NCI-H748 (cell line): ENCODE measurements around the gene DYSF.

Source experiments
- DNase-seq: peaks from one replicate; lab custom pipeline; 2025; ENCODE audit not compliant: unreplicated experiment; lab: John Stamatoyannopoulos, UW

The DYSF gene

DNA sequence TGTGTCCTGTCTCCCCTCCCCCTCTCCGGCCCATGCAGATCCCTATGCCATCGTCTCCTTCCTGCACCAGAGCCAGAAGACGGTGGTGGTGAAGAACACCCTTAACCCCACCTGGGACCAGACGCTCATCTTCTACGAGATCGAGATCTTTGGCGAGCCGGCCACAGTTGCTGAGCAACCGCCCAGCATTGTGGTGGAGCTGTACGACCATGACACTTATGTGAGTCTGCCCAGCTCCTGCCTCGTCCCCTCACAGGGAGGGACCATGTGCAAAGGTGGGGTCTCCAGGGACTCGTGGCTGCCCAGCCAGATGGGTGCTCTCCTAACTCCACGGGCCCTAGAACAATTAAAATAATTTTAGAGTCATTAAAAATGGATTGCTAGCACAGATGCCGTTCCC is 145.2 kb downstream of the DYSF start:
- DNase-seq = no peak

DNA sequence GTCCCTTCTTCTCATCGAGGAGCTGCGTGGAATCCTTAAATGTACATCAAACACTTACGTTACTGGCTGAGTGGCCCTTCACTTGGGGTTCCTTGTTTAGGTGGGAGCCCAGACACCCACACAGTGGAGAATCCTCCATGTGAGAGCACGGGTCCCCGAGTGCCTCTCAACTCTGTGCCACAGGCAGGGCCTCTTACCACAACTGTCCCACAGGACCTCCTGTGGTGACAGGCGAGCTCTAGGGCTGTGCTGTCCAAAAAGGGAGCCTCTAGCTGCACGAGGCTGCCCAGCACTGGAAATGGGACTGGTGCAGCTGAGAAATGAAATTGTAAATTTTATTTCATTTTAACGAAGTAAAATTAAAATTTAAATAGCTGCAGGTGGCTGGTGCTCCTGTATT is 145.7 kb downstream of the DYSF start:
- no peak for DNase-seq

DNA sequence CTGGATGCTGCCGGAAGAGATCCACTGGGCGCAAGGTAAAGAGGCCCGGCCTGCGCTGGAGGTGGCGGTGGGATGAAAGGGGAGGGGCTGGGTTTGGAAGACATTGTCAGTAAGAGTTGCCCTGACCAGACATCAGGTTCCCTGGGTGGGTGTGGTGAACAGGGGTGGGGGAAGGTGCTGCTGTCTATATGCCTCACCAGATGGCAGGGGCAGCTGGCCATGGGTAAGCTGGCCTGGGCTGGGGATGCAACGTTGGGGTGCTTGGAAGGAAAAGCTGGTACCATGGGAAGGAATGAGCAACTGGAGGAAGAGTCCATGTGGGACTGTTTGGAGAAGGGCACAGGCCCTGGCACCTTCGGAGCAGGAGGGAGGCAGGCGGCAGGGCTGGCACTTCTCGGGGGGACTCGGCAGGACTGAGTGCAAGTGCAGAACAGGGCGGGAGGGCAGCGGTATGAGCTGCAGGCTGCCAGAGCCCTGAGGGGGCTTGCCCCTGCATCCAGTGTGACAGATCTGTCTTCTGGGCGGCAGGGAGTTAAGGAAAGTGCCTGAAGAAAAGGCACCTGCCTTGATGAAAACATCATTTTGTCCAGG is 146.4 kb downstream of the DYSF start:
- no peak for DNase-seq

DNA sequence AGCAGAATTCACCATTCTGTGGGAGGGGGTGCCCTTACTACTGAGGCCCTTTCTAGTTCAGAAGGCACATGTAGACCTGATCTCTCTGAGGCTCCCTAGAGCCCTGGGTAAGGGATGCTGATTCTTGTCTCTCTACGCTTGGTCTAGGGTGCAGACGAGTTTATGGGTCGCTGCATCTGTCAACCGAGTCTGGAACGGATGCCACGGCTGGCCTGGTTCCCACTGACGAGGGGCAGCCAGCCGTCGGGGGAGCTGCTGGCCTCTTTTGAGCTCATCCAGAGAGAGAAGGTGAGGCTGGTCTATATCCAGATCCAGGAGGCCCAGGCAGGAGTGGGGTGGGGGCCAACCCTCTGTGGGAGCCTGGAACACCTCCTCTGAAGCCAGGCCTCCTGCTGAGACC is 147.2 kb downstream of the DYSF start:
- no peak for DNase-seq

DNA sequence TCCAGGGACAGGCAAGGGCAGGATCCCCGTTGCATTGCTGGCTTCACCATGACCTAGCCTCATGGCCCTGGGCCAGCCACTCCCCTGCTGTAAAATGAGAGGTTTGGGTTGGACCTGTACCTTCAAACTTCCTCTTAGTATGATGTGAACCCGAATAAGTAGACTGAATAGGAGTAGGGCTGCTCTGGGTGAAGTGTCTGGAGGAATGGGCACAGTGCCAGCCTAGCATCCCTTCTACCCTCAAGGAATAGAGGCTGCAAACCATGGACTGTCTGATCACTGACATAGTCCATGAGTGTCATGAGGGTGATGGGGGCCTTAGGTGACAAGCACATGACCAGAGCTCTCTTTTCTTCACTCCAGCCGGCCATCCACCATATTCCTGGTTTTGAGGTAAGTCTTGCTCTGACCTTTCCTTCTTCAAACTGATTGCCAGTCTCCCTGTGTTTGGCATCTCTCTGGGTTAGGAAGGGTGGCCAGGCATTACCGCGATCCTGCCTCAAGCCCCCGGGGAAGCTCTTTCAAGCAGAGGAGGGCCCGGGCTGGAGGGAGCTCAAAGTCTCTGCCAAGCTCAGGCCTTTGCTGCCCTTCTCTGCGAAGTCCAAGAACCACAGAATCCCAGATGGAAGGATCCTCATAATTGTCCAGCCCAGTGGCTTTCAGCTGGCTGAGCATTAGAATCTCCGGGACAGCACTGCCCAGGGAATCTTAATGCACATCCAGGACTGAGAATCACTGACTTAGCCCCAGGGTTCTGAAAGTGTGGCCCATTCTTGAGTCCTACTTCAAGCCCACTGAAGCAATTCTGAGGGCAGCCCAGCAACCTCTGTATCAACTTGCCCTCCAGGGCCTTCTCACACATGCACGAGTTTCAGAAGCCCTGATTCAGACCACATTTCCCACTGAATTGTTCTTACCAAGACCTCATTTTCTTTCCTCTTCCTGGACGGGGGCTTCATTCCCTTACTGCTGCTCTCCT is 148.1 kb downstream of the DYSF start:
- DNase-seq = no peak

DNA sequence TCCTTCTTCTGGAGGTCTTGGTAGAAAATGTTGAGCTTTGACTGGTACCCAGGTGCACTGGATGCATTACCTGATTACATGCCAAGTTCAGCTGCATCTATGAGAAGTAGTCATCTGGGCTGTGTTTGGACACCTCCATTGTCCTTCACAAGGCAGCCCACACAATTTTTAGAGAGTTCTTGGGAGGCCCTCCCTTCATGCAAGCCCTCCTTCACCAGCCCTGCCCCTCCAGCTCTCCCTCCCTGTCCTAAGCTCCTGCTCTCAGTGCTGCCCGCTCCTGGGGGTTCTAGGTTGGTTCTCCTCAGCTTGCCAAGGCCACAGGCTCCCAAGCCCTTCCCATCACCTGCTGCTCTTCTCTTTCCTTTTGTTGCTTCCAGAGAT is 148.7 kb downstream of the DYSF start:
- DNase-seq = no peak

DNA sequence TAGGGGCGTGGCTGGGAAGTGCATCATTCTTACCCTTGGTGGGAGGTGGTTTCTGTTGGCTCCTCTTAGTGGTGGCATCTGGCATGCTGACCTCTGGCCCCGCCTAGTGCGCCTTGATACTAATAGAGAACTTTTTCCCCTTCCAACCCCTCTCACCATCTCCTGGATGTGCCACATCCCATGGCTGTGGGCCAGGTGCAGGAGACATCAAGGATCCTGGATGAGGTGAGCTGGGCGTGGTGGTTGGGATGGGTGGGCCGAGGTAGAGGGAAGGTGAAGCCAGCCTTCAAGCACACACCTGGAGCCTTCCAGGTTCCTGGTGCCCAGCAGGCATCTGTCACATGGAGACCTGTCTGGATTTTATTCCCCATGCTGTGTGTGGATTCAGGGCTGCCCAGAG is 149.2 kb downstream of the DYSF start:
- no peak for DNase-seq

DNA sequence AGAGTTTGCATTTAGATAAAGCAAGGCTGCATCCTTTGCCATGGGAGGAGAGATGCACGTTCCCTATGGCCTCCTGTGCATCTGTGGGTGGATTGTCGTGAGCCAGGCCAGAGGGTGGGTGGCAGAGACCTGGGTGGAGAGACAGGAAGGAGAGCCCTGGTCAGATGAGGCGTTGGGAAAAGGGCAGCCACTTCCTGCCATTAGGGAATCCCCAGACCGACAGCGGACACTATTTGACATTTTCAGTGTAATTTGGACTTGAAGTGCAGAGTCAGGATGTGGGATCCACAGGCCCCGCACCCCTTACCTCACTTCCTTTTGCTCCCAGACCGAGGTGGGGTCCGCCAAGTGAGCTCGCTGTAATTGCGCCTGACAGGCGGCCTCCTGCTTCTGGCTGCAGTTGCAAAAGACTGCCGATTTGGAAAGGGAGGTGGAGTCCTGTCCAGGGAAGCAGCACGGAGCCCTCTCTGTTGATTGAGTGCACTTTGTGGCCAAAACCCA is 150.0 kb downstream of the DYSF start:
- no peak for DNase-seq

DNA sequence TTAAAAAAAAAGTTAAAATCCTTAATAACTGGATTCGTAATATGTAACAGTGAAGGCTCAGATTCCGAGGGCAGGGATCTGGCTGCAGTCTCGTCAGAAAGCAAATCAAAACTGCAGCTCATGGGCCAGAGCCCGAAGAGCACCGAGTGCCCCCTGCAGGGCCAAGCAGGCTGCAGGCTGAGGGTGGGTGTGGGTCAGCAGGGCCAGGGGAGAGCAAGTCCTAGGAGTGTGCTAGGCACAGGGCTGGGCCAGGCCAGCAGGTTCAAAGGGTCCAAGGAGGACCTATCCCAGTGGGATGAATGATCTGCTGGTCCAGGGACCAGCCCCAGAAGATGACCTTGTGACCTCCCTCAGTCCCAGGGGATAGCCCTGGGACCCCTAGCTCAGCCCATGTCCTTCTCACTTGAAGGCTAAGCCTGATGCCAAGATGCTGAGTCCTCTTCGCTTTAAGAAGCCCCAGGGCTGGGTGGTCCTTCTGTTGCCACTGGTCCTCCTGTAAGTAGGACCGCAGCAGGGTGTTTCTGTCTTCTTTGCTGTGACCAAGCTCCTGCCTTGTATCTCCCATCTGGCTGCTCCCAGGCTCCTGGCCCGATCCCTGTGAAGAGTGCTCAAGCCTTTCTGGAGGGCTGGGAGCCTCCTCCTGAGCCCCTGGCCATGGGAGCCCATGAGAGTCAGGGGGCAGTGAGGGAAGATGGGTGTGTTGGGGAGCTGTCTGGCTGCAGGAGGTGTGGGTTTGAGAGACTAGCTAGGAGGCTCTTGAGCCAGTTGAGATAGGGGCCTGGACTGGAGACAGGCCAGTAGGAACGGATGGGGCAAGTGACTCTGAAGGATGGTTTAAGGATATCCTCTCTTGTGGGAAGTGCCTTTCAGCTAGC is 150.7 kb downstream of the DYSF start:
- DNase-seq = no peak

DNA sequence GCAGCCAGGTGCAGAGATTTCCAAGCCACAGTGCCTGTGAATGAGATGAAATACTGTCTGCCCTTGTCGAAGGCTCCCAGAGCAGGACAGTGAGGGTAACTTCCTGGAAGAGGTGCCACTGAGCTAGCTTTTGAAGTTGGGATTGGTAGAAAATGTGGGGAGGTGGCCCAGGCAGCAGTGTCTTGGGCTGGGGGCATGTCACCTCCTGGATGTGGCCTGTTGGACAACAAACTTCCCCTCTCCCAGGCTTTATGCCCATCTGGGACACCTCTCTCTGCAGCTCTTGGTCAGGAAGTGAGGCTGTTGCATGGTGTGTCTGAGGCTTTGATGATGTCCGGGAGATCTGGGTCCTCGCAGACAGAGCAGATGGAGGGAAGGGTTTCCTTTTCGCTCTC is 151.4 kb downstream of the DYSF start:
- no peak for DNase-seq

DNA sequence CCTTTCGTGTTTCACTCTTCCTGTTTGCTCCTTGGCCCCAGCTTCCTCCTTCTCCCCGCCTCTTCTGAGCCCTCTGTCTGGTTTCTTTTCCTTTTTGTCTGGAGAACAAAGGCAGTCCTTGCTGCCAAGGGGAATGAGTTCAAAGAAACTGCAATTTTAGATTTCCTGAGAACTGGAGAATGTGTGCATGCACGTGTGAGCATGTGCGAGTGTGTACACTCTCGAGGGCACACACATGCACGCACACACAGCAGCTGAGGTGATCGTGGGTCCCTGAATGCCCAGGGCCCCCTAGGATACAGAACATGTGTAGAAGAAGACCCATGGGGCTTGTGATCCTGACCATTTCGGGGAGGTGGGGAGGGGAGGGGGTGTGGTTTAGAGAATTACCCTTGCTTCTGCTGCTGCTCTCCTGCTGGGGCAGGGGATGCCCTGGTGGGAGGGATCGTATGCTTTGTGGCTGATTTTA is 151.8 kb downstream of the DYSF start:
- DNase-seq = no peak

DNA sequence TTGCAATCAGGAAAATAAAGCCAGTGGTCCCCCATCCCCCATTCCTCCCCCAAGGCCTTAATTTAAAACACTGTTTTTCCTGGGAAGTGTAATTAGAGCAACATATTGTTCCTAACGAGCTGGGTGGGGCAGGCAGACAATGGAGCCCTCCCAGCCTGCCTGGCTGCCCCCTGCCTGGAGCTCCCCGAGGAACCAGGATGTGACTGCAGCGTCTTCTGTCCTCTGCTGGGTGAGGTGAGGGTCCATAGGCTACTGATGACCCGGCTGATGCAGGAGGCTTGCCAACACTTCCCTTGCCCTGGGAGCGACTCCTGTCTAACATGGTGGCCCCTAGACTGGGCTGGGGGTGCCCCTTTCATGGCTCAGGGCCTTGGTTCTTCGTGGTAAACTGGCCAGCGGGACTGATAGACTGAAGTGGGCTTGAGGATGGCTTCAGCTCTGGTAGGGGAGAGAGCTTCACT is 152.4 kb downstream of the DYSF start:
- peak; percentile 12 for DNase-seq

DNA sequence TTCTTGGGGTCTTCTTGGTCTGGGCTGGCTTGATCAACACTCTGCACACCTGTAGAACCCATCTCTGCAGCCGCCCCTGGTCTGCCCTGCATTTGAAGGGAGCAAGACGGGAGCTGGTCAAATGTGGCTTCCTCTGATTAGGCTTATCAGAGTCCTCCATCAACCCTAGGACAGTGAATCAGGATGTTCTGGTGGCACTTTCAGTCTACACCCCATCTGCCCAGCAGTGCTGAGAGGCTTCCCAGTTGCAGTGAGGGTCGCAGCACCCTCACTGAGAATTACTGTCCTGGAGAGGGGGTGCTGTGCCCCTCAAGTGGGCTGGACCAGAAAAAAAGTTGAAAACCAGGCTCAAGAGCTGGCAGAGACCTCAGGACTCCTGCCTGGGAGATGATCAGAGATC is 152.9 kb downstream of the DYSF start:
- DNase-seq = no peak

DNA sequence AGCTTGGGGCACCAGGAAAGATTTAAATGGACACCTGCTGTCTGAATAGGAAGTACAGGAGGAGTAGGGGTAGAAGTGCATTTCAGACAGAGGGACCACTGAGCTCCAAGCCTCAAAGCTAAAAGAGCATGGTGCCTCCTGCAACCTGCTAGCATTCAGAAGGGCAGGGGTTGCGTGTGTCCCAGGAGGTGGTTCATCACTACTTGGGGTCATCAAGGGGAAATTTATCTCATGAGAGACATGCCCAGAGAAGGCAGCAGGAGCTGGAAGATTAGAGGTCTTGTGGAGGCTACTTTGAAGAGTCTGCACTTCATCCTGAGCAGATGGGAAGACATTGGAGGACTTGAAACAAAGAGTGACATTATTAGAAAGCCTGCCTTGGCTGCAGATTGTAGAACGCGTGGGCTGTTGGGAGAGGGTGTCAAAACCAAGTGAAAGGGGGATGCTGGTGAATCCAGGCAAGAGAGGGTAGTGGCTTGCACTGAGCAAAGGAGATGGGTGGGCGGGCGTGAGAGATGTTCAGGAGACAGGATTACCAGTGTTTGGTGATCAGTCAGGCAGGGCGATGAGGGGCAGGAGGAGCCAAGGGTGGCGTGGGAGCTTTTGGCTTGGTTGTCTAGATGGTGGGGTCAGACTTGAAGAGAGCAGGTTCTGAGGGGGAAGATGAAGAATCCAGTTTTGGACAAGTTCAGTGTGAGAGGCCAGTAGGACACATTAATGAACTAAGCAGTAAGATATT is 154.0 kb downstream of the DYSF start:
- DNase-seq = no peak

DNA sequence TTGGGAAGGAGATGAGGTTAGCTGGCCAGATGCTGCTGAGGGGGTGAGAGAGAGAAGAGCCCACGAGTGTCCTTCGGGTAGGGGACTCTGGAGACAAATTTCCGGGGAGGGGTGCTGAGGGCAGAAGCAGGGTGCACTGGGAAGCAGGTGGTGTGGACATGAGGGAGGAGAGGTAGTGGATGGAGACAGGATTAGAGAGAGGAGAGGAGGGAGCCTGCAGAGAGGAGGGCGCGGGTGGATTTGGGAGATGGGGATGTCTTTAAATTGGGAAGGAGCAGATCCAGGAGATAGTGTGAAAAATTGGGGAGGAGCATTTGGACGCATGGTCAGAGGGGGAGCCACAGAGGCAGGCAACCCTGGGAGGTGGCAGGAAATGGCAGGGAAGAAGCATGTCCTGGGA is 154.7 kb downstream of the DYSF start:
- no peak for DNase-seq

DNA sequence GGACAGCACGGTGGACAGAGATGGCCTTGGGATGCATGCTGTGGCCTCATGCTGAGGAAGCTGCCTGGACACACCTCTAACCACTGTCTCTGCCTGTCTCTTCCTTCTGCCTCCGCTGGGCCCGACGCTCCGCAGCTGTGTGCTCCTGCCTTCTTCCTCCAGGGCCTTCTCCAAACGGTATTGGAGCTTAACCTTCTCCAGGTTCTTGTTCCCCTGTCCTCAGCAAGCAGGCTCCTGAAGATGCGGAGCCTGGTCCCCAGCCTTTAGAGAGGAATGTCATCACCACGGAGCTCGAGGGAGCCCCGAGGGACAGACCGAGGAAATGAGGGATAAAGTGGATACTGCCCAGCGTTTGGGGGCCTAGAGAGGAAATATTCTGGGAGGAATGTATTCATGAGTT is 155.1 kb downstream of the DYSF start:
- no peak for DNase-seq

DNA sequence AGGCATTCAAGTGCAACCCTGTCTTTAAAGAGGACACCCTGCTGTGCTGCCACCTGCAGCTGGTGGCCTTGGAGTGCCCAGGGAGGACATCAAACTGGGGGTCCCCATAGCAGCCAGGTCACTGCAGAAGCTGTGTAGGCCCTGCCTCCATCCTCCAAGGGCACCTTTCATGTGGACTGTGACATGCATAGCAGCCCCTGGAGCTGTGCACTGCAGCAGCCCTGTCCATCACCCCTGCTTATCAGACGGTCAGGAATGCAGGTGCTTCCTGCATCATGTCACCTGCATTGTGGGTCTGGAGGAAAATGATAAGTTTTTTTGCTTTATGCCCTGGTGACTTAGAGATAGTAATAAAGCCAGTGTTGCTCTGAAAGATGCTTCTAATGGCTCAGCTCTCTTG is 155.7 kb downstream of the DYSF start:
- no peak for DNase-seq

DNA sequence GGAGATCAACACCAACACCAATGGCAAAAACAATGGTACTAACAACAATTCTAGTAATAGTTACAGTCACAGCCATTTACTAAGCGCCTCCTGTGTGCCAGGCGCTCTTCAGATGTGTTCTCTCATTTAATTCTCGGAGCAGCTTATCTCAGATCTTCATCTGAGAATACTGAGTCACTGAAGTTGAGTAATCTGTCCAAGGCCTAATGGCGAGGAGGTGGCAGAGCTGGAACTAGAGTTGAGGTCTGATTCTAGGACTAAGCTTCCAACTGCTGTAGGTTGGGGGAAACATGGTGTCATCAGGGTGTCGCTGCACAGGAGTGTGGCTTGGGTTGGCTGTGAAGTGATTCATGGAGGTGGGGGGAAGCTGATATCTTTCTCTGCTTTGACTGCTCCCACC is 156.1 kb downstream of the DYSF start:
- DNase-seq = no peak

DNA sequence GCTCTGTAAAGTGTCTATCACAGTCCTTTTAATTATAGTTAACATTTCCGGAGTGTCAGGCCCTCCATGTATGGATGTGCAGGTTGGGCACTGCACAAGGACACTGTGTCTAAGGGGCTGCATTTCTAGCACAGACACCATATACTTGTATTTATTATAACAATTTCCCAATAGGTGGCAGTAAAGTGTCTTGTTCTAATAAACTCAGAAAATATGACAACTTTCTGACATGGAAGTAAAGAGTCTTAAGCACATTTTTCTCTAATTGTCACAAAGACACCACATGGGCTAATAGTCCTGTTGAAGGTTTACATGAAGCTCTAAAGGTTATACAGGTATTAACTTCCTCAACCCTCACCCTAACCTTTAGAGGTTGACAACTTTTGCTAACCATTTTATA is 156.6 kb downstream of the DYSF start:
- DNase-seq = peak; percentile 36

DNA sequence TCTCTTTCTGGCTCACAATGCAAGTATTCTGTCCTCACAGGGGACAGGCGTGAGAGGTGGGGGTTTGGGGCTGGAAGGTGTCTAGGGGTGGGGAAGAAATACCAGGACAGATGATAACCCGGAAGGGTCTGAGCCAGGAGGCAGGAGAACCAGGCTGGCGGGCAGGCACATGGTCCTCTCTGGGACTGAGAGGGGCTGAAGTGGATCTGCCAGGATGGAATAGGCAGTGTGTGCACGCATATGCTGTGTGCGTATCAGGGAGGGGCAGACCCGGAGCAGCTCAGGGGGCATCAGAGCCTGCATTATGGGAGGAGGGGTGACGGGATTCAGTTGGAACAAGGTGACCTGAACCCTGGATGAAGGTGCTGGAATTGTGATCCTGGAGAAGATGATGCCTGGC is 157.3 kb downstream of the DYSF start:
- no peak for DNase-seq

DNA sequence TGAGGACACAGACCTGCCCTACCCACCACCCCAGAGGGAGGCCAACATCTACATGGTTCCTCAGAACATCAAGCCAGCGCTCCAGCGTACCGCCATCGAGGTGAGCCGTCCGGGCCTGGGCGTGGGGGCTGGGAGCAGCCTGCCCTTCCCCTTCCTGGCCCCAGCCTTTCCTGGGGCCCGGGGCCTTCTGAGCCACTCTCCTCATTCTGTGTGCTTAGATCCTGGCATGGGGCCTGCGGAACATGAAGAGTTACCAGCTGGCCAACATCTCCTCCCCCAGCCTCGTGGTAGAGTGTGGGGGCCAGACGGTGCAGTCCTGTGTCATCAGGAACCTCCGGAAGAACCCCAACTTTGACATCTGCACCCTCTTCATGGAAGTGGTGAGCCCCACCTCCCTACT is 157.9 kb downstream of the DYSF start:
- DNase-seq = no peak
